Hepatocyte (in vitro differentiated cells): ENCODE results near the gene IGIP. TPM values are rescaled to one million over a fixed set of nuclear protein-coding genes. Genes with fewer than 3 reads are reported as not detected.

ENCODE experiments used
- DNase-seq: peaks from one replicate; pipeline ENCODE4 v3.0.0-alpha.2; 2016; ENCODE audit warnings: low spot score
- H2AFZ ChIP-seq: fragments of 200-600 bp; sonication (generic); 2 replicates; pipeline ENCODE4 v1.6.0; 2016; ENCODE audit warnings: antibody characterized with exemption, mild to moderate bottlenecking
- H3K27ac ChIP-seq: fragments of 200-600 bp; sonication (generic); 2 replicates; pipeline ENCODE4 v1.5.1; 2016; ENCODE audit warnings: mild to moderate bottlenecking
- H3K27me3 ChIP-seq: fragments of 200-600 bp; sonication (generic); 2 replicates; pipeline ENCODE4 v1.6.1; 2016
- H3K36me3 ChIP-seq: fragments of 200-600 bp; sonication (generic); replicated peaks from 2 replicates; pipeline ENCODE4 v1.5.1; 2016; ENCODE audit warnings: low read depth; ENCODE audit not compliant: insufficient read depth
- H3K4me1 ChIP-seq: fragments of 200-600 bp; sonication (generic); 2 replicates; pipeline ENCODE4 v1.5.1; 2016; ENCODE audit warnings: mild to moderate bottlenecking, moderate library complexity; ENCODE audit not compliant: insufficient read depth
- H3K4me2 ChIP-seq: fragments of 200-600 bp; sonication (generic); 2 replicates; pipeline ENCODE4 v1.6.0; 2016
- H3K4me3 ChIP-seq: fragments of 200-600 bp; sonication (generic); 2 replicates; pipeline ENCODE4 v1.5.1; 2016; ENCODE audit warnings: mild to moderate bottlenecking
- H3K79me2 ChIP-seq: fragments of 200-600 bp; sonication (generic); 2 replicates; pipeline ENCODE4 v1.6.0; 2017; ENCODE audit warnings: mild to moderate bottlenecking
- H3K9me2 ChIP-seq: fragments of 200-600 bp; sonication (generic); replicated peaks from 2 replicates; pipeline ENCODE4 v1.6.0; 2017; ENCODE audit warnings: mild to moderate bottlenecking; ENCODE audit not compliant: insufficient read depth
- H3K9me3 ChIP-seq: fragments of 200-600 bp; sonication (generic); 2 replicates; pipeline ENCODE4 v1.5.1; 2016; ENCODE audit warnings: low read depth, mild to moderate bottlenecking
- H4K20me1 ChIP-seq: fragments of 200-600 bp; sonication (generic); 2 replicates; pipeline ENCODE4 v1.6.0; 2016; ENCODE audit warnings: mild to moderate bottlenecking; ENCODE audit not compliant: insufficient read depth, poor library complexity, severe bottlenecking
- CTCF ChIP-seq: fragments of 200-600 bp; sonication (generic); IDR thresholded peaks from 2 replicates; pipeline ENCODE4 v1.5.1; 2016; ENCODE audit warnings: antibody characterized with exemption, mild to moderate bottlenecking; ENCODE audit not compliant: poor library complexity
- EZH2 ChIP-seq: fragments of 200-600 bp; sonication (generic); IDR thresholded peaks from 2 replicates; pipeline ENCODE4 v1.6.1; 2016; ENCODE audit warnings: antibody characterized with exemption, mild to moderate bottlenecking, borderline replicate concordance
- EZH2phosphoT487 ChIP-seq: fragments of 200-600 bp; sonication (generic); IDR thresholded peaks from one replicate; pipeline ENCODE4 v1.6.1; 2018; ENCODE audit warnings: antibody characterized with exemption, mild to moderate bottlenecking, low read depth, moderate library complexity; ENCODE audit not compliant: unreplicated experiment, severe bottlenecking
- WGBS: methylation state at CpG from one replicate; pipeline ENCODE4 v1.1.6; 2016; ENCODE audit warnings: low lambda C conversion rate; ENCODE audit errors: missing lambda C conversion rate; 5-methylcytosine and 5-hydroxymethylcytosine counted together
- polyA plus RNA-seq: library from polyadenylated mRNA; unstranded; fragments of >200 nt; fragmentation: Nextera tagmentation; extraction: Ambion mirVana; gene quantifications from 2 replicates; pipeline ENCODE4 v1.2.1, GENCODE V29; 2016
- total RNA-seq: library from RNA; depleted of rRNA; stranded (reverse); fragments of >200 nt; gene quantifications from 2 replicates; pipeline ENCODE4 v1.2.3, GENCODE V29; 2014

Gene IGIP
- total and polyA plus RNA-seq, 2 experiments from 2014 or later = 0.50 to 7.2 TPM

- Histone ChIP-seq H3K27ac (no peak overlapping the region), H3K9me3 (no peaks in the 10 kb centered on the region), H3K4me3 (no peak overlapping the region), H4K20me1 (no peaks in the 10 kb centered on the region), H3K9me2 (no peaks in the 10 kb centered on the region), H3K4me2 (no peak overlapping the region), H3K4me1 (no peaks in the 10 kb centered on the region), H3K36me3 (no peaks in the 10 kb centered on the region), H2AFZ (no peak overlapping the region), H3K79me2 (no peaks in the 10 kb centered on the region), H3K27me3 (peaks cover 40% of the 10 kb centered on the region)
- WGBS = 71% methylated on average over 1 of the region's 1 CpG
- TF ChIP-seq CTCF (no peak), EZH2phosphoT487 (no peak), EZH2 (no peak)
- no peak for DNase-seq
These were observed 42.1 kb upstream of the IGIP start for GRCh38 chr5:140083650-140084049.

- no peaks in the 10 kb centered on the region for H3K79me2 ChIP-seq
- H3K27me3 ChIP-seq = peaks cover 39% of the 10 kb centered on the region
- no peak overlapping the region for H2AFZ ChIP-seq
- no peaks in the 10 kb centered on the region for H3K9me3 ChIP-seq
- no peaks in the 10 kb centered on the region for H3K9me2 ChIP-seq
- no peak overlapping the region for H3K4me2 ChIP-seq
- no peaks in the 10 kb centered on the region for H3K36me3 ChIP-seq
- no peaks in the 10 kb centered on the region for H3K4me1 ChIP-seq
- no peak overlapping the region for H3K27ac ChIP-seq
- no peaks in the 10 kb centered on the region for H4K20me1 ChIP-seq
- H3K4me3 ChIP-seq = no peak overlapping the region
- no peak for DNase-seq
- WGBS = 54% methylated on average over 4 of the region's 4 CpGs
- TF ChIP-seq EZH2phosphoT487 = no peak
- no peak for TF ChIP-seq CTCF
- no peak for TF ChIP-seq EZH2
These were observed 41.2 kb upstream of the IGIP start for GRCh38 chr5:140084541-140084940.

GRCh38 chr5:140090251-140090650 is 35.5 kb upstream of the IGIP start:
- H4K20me1 ChIP-seq = no peaks in the 10 kb centered on the region
- H3K4me2 ChIP-seq = no peak overlapping the region
- H3K36me3 ChIP-seq = no peaks in the 10 kb centered on the region
- H3K4me1 ChIP-seq = no peaks in the 10 kb centered on the region
- H3K9me2 ChIP-seq = no peaks in the 10 kb centered on the region
- no peak for DNase-seq
- no peaks in the 10 kb centered on the region for H3K9me3 ChIP-seq
- TF ChIP-seq EZH2phosphoT487 = no peak
- TF ChIP-seq CTCF = no peak
- TF ChIP-seq EZH2 = no peak
- 100% methylated on average over 1 of the region's 1 CpG for WGBS
- no peak overlapping the region for H3K4me3 ChIP-seq
- H3K27me3 ChIP-seq = peaks cover 18% of the 10 kb centered on the region
- no peak overlapping the region for H3K27ac ChIP-seq
- no peak overlapping the region for H2AFZ ChIP-seq
- no peaks in the 10 kb centered on the region for H3K79me2 ChIP-seq

- DNase-seq = no peak
- no peak overlapping the region for H3K27ac ChIP-seq
These were observed 32.6 kb upstream of the IGIP start for GRCh38 chr5:140093179-140093578.

More at GRCh38 chr5:140093179-140093578, 32.6 kb upstream of the IGIP start:
- 67% methylated on average over 1 of the region's 1 CpG for WGBS
- no peaks in the 10 kb centered on the region for H3K9me3 ChIP-seq
- H3K4me2 ChIP-seq = no peak overlapping the region
- H3K9me2 ChIP-seq = no peaks in the 10 kb centered on the region
- H3K79me2 ChIP-seq = no peaks in the 10 kb centered on the region
- no peak overlapping the region for H3K4me3 ChIP-seq
- H2AFZ ChIP-seq = no peak overlapping the region
- TF ChIP-seq EZH2phosphoT487 (no peak), CTCF (no peak)
- no peaks in the 10 kb centered on the region for H3K4me1 ChIP-seq
- no peaks in the 10 kb centered on the region for H4K20me1 ChIP-seq
- H3K27me3 ChIP-seq = peaks cover 16% of the 10 kb centered on the region
- H3K36me3 ChIP-seq = no peaks in the 10 kb centered on the region
